GM19328 (cell line): ENCODE data around the gene RBM8A.

Source experiments
- ATAC-seq: cut with Tn5 transposase; IDR thresholded peaks from one replicate; pipeline ENCODE4 v1.9.1; 2021; ENCODE audit warnings: mild to moderate bottlenecking, moderate library complexity; ENCODE audit not compliant: unreplicated experiment

RBM8A gene

GRCh38 chr1:145918144-145918991 is 8.9 kb downstream of the RBM8A start, which contains the start of gene PEX11B:
Gene PEX11B, minus strand, starts transcription at chr1:145918717. Its CDS starts 29 bp downstream, at chr1:145918688.
- ATAC-seq = peak; percentile 70

GRCh38 chr1:145917595-145917994 is 9.7 kb downstream of the RBM8A start:
- no peak for ATAC-seq

DNA sequence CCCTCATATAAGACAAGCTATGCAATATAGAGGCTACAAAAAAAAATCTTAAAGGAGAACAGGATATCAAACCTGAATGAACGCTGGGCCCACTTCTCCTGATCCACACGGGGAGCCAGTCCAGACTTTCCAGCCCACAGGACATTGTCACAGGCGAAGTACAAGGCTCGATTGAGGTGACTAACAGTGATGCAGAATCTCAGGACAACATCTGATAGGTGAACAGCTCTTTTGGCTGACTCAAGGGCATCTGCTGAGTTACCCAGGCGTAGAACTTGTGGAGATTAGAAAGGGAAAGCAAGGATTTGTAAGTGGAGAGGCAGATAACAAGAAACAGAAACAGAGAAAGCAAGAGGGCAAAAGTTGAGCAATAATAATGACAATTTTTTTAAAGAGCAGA is 10.5 kb downstream of the RBM8A start:
- no peak for ATAC-seq

- no peak for ATAC-seq
Measured at GRCh38 chr1:145912128-145912641, 15.1 kb downstream of the RBM8A start.

DNA sequence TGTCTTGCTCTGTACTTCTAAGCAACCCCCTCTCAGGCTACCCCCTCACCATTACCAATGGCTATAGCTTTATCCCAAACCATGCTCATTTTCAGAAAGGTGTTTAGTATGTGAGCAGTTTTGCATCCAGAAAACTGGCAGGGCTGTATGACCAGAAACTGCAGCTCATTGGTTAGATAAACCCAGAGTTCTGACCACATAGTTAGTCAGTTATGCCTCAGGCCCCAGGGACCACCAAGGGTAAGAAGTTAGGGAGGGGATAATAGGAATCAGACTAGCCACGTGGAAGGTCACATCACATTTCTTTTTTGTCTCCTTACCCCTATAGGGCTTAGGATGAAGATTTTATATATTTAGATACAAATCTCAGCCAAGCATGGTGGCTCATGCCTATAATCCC is 18.6 kb downstream of the RBM8A start:
- ATAC-seq = no peak

DNA sequence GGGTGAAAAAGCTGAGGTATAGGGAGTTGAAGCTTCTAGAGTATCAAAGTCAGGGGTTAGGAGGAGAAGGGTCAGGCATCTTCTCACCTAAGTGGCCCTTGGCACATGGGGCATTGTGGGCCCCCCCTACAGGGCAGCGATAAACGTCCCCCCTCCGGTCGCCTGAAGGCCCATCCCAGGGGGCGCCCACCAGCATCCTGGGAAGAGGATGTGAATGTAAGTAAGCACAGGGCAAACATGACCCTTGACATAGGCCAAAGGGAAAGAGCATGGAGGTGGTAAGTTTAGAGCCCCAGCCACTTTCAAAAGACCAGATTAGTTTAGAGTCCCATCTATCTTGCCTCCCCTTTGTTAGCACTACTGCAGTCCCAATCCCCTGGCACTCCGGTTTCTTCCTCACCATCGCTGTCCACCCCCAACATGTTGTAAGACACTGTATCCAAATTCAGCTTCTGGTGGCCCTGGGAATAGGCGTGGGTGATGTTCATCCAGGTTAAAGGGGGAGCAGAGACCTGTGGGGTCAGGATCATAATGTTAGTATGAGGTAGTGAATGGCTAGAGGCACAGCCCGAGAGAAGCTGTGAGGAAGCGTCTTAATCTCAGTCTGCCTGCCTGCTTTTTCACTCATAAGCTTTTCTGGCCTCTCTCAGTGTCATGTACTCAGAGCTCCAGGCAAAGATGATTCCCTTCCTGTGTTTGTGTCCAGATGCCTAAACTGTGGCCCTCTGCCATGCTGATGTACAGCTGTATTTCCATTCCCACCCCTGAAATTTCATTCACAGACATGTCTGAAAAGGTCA is 20.1 kb downstream of the RBM8A start:
- ATAC-seq = no peak

GRCh38 chr1:145901312-145902021 is 25.8 kb downstream of the RBM8A start:
- ATAC-seq = no peak

- ATAC-seq = no peak
Measured at GRCh38 chr1:145898756-145899155, 28.5 kb downstream of the RBM8A start.

DNA sequence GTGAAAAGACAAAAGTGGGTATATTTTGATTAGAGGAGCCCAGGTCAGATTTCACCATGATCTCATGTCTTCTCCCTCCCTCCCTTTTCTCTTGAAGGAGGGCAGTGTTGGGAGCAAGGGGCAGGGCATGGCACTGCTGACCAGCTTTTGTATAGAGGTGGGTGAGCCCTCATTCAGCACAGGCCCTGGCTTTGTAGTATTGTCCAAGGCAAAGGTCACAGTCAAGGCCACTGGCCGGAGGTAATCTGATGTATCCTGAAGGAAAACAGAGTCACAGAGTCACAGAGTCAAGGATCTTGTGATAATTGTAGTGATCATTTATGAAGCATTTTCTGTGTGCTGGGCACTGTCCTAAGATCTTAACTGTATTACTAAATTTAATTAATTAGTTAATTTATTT is 29.3 kb downstream of the RBM8A start:
- ATAC-seq = no peak

- ATAC-seq = no peak
Measured at GRCh38 chr1:145895471-145895870, 31.8 kb downstream of the RBM8A start.

DNA sequence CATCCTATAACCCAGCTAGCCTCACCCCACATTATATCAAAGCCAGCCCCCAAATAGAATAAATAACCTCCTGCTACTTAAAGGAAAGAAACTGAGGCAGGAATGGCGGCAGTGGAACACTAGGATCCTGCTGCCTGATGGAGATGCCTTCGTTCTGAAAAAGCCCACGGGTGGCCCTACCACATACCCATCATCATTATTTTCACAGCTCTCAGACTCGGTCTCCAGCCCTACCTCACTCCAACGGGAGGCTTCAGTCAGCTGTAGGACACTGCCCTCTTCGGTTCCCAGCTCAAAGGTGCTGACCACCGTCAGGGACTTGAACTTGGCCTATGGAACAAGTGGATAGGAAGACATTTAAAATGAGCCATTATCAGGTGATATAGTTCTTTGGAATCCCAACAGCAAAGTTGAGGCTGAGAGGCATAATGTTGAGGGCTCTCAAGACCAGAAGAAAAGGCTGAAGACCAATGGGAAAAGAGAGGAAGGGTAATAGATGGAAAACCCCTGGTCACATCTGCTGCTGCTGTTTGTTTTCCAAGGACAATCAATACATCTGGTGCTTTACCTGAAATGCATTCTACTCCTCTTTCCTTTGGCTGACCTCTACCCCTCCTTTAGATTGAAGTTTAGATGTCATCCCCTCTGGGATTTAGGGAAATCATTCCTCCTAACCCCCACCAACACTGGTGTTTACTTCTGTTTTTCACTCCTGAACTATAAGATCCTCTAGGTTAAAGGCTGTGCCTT is 33.8 kb downstream of the RBM8A start:
- ATAC-seq = no peak

DNA sequence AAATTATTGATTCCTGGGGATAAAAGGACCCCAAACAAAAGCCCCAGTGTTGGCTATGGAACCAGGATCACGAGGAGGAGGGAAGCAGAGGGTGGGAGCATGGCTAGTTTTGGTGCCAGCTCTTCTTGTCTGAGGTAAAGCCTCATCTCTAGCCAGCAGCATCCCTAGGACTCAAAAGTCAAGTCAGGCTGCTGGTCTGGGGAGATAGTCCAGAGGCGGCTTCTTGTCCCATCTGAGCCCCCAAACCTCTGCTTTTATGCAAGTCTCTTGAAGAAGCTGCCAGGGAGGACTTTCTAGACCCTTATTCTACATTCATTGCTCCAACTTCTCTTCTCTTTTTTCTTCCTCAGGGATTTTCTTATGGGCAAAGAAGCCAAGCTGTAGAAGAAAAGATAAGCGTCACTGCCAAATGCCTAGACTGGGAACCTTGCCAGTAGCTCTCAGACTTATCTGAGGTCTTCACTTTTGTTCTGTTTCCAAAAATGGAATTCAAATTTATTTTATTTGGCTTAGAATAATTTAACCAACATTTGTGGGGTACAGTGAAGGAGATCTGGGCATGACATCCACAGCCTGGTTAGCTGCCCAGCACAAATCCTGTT is 34.7 kb downstream of the RBM8A start:
- ATAC-seq = no peak

GRCh38 chr1:145891587-145892485 is 35.4 kb downstream of the RBM8A start:
- ATAC-seq = no peak

DNA sequence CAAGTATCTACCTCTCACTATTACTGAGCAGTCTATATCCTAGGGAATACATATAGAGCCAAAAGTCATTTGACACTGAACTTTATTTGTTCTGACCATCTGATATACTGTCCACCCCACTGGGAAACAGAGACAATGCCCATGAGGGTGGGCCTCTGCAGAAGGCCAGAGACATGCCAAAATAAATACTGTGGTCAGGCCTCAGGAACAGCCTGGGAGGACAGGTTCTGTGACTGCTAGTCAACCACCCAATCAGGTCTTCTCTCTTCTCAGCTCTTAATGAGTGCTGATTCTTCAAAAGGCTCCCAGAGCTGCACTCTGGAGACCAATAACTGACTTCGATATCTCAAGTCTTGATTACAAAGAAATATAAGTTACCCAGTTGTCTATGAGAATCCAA is 36.1 kb downstream of the RBM8A start:
- ATAC-seq = no peak

DNA sequence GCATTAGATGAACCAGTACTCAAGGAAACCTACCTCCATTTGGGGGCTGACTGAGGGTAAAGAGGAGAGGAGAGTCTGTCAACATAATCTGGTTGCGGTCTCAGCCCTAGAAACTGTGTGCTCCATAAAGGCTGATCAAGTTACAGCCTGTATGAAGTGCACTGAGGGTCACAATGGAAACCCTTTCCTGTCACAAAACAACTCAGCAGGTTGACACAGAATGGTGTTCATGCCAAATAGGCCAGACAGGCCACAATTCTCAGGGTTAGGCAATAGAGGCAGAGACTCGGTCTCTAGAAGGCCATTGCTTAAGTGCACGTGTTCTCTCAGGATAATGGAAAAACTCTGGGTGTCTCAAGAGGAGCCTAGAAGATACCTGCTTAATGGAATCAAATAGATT is 37.6 kb downstream of the RBM8A start:
- no peak for ATAC-seq

DNA sequence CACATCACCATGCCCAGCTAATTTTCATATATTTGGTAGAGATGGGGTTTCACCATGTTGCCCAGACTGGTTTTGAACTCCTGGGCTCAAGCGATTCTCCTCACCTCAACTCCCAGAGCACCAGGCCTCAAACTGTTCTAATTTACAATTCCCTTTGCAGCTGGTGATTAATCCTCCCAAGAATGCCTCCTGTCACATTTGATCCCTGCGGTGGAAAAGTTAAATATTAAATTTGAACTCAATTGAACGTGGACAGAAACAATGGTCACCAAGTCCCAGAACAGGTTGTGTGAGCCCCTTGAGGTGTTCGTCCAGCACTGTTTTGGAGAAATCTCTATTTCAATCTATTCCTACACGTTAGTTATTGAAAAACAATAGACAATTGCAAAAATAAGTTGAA is 39.7 kb downstream of the RBM8A start:
- ATAC-seq = no peak

DNA sequence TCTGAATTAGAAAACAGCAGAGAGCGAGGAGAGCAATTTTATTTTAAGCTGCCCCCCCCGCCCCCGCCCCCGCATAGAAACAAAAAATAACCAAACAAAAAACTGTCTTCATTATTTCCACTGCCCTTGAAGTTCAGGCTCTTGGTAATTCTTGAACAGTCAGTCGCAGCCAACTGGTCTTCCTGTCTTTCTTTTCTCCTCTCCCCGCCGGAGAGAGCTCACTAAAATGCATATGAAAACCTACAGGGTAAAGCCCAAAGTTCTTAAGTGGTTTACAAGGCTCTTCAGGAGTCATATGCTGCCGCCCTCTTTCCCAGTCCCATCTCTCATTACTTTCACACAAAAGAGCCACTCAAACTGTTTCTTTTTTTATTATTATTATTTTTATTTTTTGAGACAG is 40.5 kb downstream of the RBM8A start:
- ATAC-seq = no peak

- no peak for ATAC-seq
Measured at GRCh38 chr1:145886390-145886789, 40.9 kb downstream of the RBM8A start.

- peak; percentile 99 for ATAC-seq
Measured at GRCh38 chr1:145885738-145886287, 41.5 kb downstream of the RBM8A start, which contains the start of gene ANKRD35. Gene ANKRD35, minus strand, starts transcription at chr1:145885866. Its CDS starts 108 bp downstream, at chr1:145885758.
